Adrenal gland (tissue), 5 donors: Measurements from ENCODE around the gene ACOT4.

Source experiments
- CTCF ChIP-seq, 6 experiments: fragments of 450-650 bp in 4 of 6; fragments of 200-600 bp in 2 of 6; sonication (generic) in 1 of 6; IDR thresholded peaks; 1 replicate in 5 of 6; 2 replicates in 1 of 6; pipeline versions ENCODE4 v1.5.1 to v1.8.0; 2016 to 2021; ENCODE audit warnings: antibody characterized with exemption in 6 of 6, mild to moderate bottlenecking in 2 of 6, moderate library complexity in 1 of 6
- POLR2A ChIP-seq, 2 donors: fragments of 450-650 bp; IDR thresholded peaks; one replicate each; pipeline ENCODE4 v1.6.1; 2017; ENCODE audit warnings: antibody characterized with exemption in 2 of 2, mild to moderate bottlenecking in 2 of 2, moderate library complexity in 1 of 2
- donor health status: DM: no; HTN: no; CAD: no.

- TF ChIP-seq CTCF (IDR thresholded peaks at IDR 0.05) (no peak), POLR2A (IDR thresholded peaks at IDR 0.05) (no peak)
Observed at GRCh38 chr14:73553845-73554244, 37.8 kb upstream of the ACOT4 start.
